HG03354 (cell line): ENCODE data around the gene PRSS33.

Experiments
- ATAC-seq: cut with Tn5 transposase; IDR thresholded peaks from one replicate; pipeline ENCODE4 v1.9.1; 2021; ENCODE audit warnings: mild to moderate bottlenecking; ENCODE audit not compliant: unreplicated experiment, poor library complexity, severe bottlenecking

The PRSS33 gene

GRCh38 chr16:2822158-2822495, 34.8 kb upstream of the PRSS33 start:
- no peak for ATAC-seq

DNA sequence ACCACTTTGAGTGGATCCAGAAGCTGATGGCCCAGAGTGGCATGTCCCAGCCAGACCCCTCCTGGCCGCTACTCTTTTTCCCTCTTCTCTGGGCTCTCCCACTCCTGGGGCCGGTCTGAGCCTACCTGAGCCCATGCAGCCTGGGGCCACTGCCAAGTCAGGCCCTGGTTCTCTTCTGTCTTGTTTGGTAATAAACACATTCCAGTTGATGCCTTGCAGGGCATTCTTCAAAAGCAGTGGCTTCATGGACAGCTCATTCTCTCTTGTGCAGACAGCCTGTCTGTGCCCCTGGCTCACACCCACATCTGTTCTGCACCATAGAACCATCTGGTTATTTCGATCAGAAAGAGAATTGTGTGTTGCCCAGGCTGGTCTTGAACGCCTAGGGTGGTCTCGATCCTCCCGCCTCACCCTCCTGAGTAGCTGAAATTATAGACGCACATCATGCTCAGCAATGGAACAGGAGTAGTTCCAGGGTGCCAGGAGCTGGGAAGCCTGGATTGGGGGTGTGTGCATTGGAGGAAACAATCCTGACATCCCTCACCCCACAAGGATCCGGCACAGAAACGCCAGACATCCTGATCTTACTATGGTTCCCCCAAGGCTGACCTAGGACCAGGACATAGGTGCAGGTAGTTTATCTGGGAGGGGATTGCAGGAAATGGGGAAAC, 34.3 kb upstream of the PRSS33 start:
- ATAC-seq, result no peak

DNA sequence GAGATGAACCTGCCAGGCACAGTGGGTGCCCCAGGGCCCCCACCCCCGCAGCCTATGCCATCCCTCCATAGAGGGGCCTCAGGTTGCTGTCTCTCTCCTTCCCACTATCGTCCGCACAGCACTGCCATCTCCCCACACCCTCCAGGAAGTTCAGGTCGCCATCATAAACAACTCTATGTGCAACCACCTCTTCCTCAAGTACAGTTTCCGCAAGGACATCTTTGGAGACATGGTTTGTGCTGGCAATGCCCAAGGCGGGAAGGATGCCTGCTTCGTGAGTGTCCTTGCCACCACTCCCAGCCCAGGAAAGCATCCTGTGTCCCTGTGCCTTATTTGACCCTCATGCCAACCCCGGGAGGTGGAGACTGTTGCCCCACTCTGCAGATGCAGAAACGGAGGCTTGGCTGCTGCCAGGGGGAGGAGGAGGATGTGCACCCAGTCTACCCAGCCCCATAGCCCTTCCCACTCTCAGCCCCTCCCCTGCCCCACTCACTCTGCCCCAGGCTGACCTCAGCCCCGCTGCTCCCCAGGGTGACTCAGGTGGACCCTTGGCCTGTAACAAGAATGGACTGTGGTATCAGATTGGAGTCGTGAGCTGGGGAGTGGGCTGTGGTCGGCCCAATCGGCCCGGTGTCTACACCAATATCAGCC, 33.6 kb upstream of the PRSS33 start:
- ATAC-seq, result no peak

GRCh38 chr16:2819939-2820835, 32.8 kb upstream of the PRSS33 start:
- no peak for ATAC-seq

GRCh38 chr16:2819179-2819938, 32.0 kb upstream of the PRSS33 start:
- ATAC-seq, result no peak

GRCh38 chr16:2818272-2818876, 31.0 kb upstream of the PRSS33 start:
- no peak for ATAC-seq

- no peak for ATAC-seq
These were observed 30.2 kb upstream of the PRSS33 start for GRCh38 chr16:2817340-2818271.

DNA sequence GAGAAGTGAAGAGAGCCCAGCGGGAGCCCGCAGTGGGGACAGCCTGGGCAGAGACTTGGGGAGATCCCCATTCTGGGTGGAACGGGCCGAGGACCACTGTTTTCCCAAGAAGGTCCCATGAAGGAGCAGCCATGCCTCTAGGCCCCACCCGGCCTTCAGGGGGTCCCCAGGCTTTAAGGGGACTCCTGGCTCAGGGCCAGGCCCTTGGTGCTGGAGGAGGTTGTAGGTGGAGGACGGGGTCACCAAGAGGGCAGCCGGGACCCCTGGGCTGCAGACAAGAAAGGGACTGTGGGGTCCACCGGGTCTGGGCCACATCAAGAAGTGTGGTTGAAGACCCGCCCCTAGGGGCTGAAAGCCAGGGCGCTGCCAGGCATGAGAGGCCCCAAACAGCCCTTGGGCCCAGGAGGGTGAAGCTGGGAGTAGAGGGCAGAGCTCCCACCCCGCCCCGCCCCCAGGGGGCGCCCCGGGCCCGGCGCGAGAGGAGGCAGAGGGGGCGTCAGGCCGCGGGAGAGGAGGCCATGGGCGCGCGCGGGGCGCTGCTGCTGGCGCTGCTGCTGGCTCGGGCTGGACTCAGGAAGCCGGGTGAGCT, 29.5 kb upstream of the PRSS33 start, which contains the start of gene PRSS21:
PRSS21 (plus strand) TSS at position 487 of the 589 bp plus-strand sequence; CDS start at position 519, 32 bp downstream.
- no peak for ATAC-seq

- no peak for ATAC-seq
These were observed 28.0 kb upstream of the PRSS33 start for GRCh38 chr16:2815299-2815771.

- ATAC-seq, result no peak
These were observed 27.4 kb upstream of the PRSS33 start for GRCh38 chr16:2814551-2815298.

DNA sequence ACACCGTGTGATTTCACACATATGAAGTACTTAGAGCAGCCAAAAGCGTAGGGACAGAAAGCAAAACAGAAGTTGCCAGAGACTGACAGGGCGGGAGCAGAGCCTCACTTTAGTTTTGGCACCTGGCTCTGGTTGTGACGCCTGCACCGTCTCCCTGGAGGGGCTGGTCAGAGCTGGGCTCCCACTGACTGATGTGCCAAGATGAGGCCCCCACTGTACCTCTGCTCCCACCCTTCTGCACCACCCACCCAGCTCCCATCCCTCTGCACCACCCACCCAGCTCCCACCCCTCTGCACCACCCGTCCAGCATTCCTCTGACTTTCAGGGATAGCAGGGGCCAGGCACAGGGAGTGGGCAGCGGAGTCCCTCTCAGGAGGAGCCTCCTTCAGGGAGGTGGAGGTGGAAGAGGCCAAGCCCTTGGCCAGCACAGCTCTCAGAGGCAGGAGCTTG, 26.4 kb upstream of the PRSS33 start:
- no peak for ATAC-seq

DNA sequence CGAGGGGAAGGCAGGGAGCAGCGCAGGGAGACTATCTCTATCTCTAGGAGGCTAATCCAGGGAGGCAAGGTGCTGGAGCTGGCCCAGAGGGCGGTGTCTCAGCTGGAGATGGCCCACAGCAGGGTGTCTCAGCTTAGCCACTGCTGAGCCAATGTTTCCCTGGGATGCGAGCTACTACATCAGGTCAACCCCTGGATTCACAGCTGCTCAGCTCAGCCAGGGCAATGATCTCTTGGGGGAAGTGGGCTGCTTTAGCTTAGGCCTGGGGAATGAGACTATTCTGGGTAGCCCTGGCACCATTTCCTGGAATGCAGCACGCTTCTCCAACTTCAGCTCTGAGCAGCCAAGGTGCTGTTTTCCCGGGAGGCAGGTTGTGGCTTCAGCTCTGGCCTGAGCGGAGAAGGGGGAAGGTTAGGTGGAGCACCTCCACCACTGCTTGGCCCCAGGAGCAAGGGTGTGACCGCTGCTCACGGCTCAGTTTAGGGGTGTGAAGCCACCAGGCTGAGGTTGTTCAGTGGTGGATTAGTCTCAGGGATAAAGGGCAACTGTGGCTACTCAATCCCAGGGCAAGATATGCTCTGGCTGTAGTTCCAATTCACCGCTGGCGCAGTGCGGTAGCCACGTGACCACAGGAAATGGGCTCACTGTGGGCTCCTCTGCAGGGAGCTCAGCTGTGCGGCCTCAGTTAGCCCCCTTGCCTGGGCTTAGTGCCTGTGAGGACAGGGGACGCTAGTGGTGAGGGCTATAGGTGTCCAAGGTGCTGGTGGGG, 24.5 kb upstream of the PRSS33 start:
- no peak for ATAC-seq

DNA sequence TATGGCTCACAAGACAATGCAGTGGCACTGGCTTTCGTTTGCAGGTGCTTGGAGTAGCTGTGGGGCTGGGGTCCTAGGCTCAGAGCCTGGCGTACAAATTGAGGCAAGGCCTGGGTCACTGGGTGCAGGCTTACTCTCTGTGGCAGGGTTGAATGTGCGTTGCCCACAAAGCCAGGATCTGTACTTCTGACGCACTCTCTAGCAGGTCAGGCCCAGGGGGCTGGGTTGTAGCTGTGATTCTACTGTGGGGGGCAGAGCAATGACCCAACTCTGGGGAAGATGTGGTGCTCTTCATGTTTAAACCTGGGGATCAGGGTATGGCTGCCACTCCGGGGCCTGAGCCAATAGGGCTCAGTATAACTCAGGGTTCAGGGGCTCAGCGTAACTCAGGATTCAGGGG, 23.3 kb upstream of the PRSS33 start:
- ATAC-seq, result no peak

- no peak for ATAC-seq
These were observed 21.9 kb upstream of the PRSS33 start for GRCh38 chr16:2809149-2809760.

GRCh38 chr16:2808181-2808580, 20.8 kb upstream of the PRSS33 start:
- ATAC-seq, result no peak

DNA sequence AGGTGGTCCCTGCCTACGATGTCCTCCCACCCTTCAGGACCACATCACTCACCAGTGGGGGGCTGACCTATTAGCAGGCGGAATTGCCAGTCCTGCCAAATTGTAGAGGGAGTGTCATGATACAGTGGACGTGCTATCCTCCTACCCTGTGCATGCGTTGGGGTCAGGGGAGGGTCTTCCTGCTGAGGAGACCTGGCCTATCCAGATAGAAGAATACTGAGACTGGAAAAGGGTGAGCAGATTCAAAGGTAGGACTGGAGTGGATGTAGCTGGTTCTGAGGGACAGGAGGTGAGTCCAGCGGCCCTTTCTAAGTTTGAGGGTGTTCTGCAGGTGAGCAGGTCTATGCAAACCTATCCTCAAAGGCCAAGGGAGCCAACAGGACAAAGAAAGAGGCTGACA, 18.9 kb upstream of the PRSS33 start:
- ATAC-seq, result no peak
